AG09309 (cell line): Measurements from ENCODE around the gene TOX2.

Source experiments
- DNase-seq: peaks from one replicate; pipeline ENCODE4 v3.0.0-alpha.2; 2010; ENCODE audit warnings: low read depth
- H3K4me3 ChIP-seq: 2 replicates; pipeline ENCODE4 v1.5.1; 2011; ENCODE audit warnings: mild to moderate bottlenecking, low read depth, low read length, moderate library complexity; ENCODE audit not compliant: control insufficient read depth
- TF ChIP-seq, protein P1 (sequence below): IDR thresholded peaks from 2 replicates; pipeline ENCODE4 v1.5.1; 2011; ENCODE audit warnings: mild to moderate bottlenecking, low read depth, low read length, inconsistent platforms; ENCODE audit not compliant: insufficient read depth, control insufficient read depth; ENCODE audit errors: missing control alignments

Gene TOX2

DNA sequence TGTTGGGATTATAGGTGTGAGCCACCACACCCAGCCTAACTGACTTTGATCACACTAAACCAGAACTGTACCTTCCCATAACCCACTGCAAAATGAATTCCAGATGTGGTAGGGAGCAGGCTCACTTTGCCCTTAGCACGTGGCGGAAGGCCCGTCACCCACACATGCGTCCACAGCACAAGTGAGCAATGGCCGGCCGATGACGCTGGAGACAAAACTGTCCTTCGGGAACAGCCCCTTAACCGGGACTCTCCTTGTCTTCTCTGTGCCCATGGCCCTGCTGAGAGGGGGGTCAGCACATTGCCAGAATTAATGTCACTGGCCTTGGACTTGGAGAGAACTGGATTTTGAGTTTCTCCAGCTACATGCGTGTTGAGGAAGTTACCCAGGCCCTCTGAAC is 107.2 kb downstream of the TOX2 start:
- TF ChIP-seq, protein P1, sequence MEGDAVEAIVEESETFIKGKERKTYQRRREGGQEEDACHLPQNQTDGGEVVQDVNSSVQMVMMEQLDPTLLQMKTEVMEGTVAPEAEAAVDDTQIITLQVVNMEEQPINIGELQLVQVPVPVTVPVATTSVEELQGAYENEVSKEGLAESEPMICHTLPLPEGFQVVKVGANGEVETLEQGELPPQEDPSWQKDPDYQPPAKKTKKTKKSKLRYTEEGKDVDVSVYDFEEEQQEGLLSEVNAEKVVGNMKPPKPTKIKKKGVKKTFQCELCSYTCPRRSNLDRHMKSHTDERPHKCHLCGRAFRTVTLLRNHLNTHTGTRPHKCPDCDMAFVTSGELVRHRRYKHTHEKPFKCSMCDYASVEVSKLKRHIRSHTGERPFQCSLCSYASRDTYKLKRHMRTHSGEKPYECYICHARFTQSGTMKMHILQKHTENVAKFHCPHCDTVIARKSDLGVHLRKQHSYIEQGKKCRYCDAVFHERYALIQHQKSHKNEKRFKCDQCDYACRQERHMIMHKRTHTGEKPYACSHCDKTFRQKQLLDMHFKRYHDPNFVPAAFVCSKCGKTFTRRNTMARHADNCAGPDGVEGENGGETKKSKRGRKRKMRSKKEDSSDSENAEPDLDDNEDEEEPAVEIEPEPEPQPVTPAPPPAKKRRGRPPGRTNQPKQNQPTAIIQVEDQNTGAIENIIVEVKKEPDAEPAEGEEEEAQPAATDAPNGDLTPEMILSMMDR, result no peak
- H3K4me3 ChIP-seq, result no peak overlapping the region
- no peak for DNase-seq

DNA sequence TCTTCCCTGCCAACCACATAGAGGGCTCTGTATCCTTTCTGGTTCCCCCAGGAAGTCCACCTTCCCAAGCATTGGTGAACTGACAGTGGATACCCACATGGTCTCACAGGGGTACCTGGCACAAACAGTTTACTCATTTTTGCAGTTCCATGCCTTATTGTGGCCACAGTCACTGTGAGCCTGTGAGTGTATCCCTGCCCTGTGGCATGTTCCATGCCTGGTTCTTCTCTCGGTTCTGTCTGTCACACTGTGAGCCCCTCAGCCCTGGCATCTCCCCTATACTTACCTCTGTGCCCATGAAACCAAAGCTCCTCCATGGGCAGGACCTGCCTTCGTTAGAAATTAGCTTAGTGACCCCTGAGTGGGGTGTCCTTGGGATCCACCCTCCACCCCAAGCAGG is 107.8 kb downstream of the TOX2 start:
- TF ChIP-seq, protein P1, result no peak
- no peak overlapping the region for H3K4me3 ChIP-seq
- DNase-seq, result no peak

DNA sequence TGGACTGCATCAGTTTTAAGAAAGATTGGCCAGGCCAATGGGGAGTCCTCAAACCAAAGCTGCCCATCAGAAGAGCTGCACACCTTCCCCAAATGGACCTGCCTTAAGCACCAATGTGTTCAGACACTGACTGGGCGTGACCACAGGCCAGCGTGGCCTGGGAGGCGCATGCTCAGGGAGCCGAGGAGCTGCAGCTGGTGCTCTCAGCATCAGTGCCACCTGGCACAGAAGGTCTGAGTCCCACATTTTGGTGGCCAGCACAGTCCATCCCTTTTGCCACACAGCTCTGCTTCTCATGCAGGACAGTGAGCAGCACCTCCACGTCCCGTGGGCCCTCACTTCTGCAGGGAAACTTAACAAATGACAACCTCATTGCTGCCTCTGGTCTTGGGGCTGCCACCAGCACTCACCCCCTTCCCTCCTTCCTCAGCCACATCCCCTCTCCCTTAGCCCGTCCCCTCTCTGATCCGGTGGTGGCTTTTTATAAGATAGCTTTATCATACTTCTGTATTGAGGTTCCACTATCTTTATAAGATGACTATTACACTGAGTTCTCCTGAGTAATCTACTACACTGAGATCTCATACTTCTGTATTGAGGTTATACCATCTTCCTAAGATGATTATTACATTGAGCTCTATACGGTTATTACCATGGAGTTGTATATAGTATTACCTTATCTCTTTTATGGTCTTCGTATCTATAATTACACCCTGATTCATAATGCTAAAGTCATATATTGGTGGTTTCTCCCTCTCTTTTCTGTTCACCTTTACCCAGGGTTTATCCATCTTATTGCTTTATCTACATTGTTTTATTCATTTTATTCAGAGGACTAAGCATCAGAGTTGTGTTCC is 109.1 kb downstream of the TOX2 start:
- DNase-seq, result no peak
- no peak overlapping the region for H3K4me3 ChIP-seq
- TF ChIP-seq, protein P1, result no peak

DNA sequence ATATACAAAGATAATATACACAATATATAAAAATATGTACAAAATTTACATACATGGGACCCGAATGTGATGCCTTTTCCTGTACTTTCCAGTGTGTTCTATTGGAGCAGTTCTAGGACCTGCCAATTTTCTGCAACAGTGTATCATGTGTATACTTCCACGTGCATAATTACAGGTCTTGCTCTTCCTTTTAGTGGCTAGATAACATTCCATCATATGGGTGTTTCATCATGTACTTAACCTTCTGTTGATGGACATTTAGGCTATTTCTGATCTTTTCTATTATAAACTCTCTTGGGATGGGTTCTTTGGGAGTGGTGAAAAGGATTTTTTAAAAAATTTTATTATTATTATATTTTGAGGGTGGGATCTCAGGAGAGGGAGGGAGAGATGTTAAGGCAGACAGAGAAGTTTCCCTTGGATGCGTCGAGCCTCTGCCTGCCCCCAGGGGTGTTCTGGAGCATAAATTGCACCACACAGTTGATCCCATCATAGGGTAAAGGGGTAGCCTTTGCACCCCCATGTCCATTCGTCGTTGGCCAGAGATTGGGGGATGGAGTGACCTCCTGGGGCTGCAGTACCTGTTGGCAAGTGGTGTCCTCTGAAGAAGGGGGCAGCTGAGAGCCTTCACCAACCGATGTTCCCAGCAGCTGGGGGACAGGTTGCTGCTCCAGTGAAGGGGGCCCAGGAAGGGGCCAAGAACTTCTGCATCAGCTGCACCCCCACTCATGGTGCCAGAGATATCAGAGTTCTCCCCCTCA is 110.3 kb downstream of the TOX2 start:
- no peak for DNase-seq
- H3K4me3 ChIP-seq, result no peak overlapping the region
- TF ChIP-seq, protein P1, result no peak

DNA sequence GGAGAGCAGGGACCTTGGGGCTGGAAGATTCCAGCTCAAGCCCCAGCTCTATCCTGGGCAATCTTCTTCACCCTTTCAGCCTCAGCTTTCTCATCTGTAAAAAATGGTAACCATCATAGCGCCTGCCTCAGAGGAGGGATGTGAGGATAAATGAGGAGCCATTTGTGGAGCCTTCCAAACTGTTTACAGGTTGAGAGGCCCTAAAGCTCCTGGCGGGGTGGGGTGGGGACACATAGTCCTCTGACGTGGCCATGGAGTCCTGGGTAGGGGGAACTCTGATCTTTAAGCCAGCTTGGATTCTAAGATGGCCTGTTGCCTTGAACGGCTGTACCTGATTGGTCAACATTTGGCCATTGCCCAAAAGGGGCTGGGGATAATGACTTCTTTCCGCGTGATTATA is 111.1 kb downstream of the TOX2 start:
- no peak for DNase-seq
- H3K4me3 ChIP-seq, result no peak overlapping the region
- TF ChIP-seq, protein P1, result no peak

DNA sequence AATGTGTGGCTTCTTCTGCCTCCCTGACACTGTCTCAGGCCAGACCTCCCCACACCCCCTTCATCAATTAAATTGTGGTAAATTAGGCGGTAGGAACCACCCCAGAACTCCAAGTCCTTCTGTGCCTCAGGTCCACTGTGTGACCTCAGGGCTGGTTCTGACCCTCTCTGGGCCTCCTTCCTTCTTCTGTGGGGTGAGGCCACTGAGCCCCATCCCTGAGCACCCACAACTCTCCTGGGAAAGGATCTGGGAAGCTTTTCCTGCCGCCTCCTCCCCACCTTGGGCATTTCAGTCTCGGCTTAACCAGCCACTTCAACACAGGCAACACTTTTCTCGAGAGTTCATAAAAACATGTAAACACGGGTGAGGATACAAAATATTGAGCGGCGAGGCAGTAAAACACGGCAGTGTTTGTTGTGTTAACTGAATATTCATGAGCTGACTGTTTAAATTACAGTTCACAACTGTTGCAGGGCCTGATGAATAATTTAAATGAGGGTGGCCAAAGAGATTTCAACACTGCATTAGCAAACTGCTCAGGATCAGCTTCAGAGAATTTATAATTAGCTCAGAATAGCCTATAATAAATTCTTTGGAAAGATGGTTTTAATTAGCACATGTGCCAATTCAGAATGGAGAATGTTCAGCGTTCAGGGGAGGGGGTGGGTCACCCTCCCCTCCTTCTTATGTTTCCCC is 112.1 kb downstream of the TOX2 start:
- no peak overlapping the region for H3K4me3 ChIP-seq
- TF ChIP-seq, protein P1, result no peak
- no peak for DNase-seq
